Smooth muscle cell (in vitro differentiated cells): ENCODE data around the gene BCAR3. TPM values are rescaled to one million over a fixed set of nuclear protein-coding genes. Genes with fewer than 3 reads are reported as not detected.

ENCODE experiments used
- DNase-seq: peaks from one replicate; lab custom pipeline; 2025; ENCODE audit not compliant: unreplicated experiment; lab: John Stamatoyannopoulos, UW
- H2AFZ ChIP-seq: fragments of 200-600 bp; sonication (generic); 2 replicates; pipeline ENCODE4 v1.6.0; 2016; ENCODE audit warnings: antibody characterized with exemption, low read depth, mild to moderate bottlenecking
- H3F3A ChIP-seq: fragments of 200-600 bp; sonication (generic); 2 replicates; pipeline ENCODE4 v1.6.0; 2017; ENCODE audit warnings: antibody characterized with exemption, low read depth
- H3K27ac ChIP-seq: fragments of 200-600 bp; sonication (generic); 2 replicates; pipeline ENCODE4 v1.5.1; 2016; ENCODE audit warnings: low read depth, mild to moderate bottlenecking
- H3K27me3 ChIP-seq: fragments of 200-600 bp; sonication (generic); 2 replicates; pipeline ENCODE4 v1.6.1; 2016; ENCODE audit warnings: low read depth, mild to moderate bottlenecking
- H3K36me3 ChIP-seq: fragments of 200-600 bp; sonication (generic); 2 replicates; pipeline ENCODE4 v1.5.1; 2016; ENCODE audit warnings: low read depth
- H3K4me1 ChIP-seq: fragments of 200-600 bp; sonication (generic); 2 replicates; pipeline ENCODE4 v1.5.1; 2016; ENCODE audit warnings: low read depth
- H3K4me2 ChIP-seq: fragments of 200-600 bp; sonication (generic); 2 replicates; pipeline ENCODE4 v1.6.0; 2016; ENCODE audit warnings: mild to moderate bottlenecking
- H3K4me3 ChIP-seq: fragments of 200-600 bp; sonication (generic); 2 replicates; pipeline ENCODE4 v1.5.1; 2016; ENCODE audit warnings: mild to moderate bottlenecking
- H3K79me2 ChIP-seq: fragments of 200-600 bp; sonication (generic); 2 replicates; pipeline ENCODE4 v1.6.0; 2016; ENCODE audit warnings: low read depth, mild to moderate bottlenecking
- H3K9ac ChIP-seq: fragments of 200-600 bp; sonication (generic); 2 replicates; pipeline ENCODE4 v1.6.0; 2016; ENCODE audit warnings: low read depth
- H3K9me3 ChIP-seq: fragments of 200-600 bp; sonication (generic); replicated peaks from 2 replicates; pipeline ENCODE4 v1.5.1; 2016; ENCODE audit warnings: low read depth
- H4K20me1 ChIP-seq: fragments of 200-600 bp; sonication (generic); 2 replicates; pipeline ENCODE4 v1.6.0; 2016; ENCODE audit warnings: low read depth
- WGBS: methylation state at CpG from one replicate; pipeline ENCODE4 v1.1.7; 2016; ENCODE audit warnings: low lambda C conversion rate; 5-methylcytosine and 5-hydroxymethylcytosine counted together
- polyA plus RNA-seq: library from polyadenylated mRNA; unstranded; fragments of >200 nt; fragmentation: Nextera tagmentation; extraction: Ambion mirVana; gene quantifications from 2 replicates; pipeline ENCODE4 v1.2.1, GENCODE V29; 2016
- total RNA-seq: library from RNA; depleted of rRNA; stranded (reverse); fragments of >200 nt; gene quantifications from 2 replicates; pipeline ENCODE4 v1.2.3, GENCODE V29; 2014
- TF ChIP-seq, protein P1 (sequence below): fragments of 200-600 bp; sonication (generic); IDR thresholded peaks from 2 replicates; pipeline ENCODE4 v1.5.1; 2017; ENCODE audit warnings: borderline replicate concordance, mild to moderate bottlenecking, antibody characterized with exemption; ENCODE audit not compliant: insufficient read depth, poor library complexity, severe bottlenecking

BCAR3 gene
- total and polyA plus RNA-seq, 2 experiments from 2014 or later: 21.4 to 24.9 TPM

DNA sequence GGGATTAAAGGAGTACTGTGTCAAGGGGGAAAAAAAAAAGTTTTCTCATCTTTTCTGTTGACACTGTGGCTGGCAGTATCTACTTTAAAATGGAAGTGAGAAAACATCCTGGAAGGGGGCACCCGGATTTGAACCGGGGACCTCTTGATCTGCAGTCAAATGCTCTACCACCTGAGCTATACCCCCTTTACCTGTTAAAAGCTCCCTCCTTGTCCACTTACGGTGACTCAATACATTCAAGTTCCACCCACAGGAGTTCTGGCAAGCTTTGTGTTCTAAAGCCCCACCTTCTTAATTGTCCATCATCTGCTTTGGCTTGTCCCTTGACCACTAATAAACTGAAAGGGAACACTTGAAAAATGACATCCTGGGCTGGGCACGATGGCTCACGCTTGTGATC lies 165.5 kb downstream of the BCAR3 start:
- Histone ChIP-seq H3F3A (no peaks in the 10 kb centered on the region), H3K4me1 (no peaks in the 10 kb centered on the region), H4K20me1 (peaks cover 46% of the 10 kb centered on the region), H2AFZ (no peak overlapping the region), H3K79me2 (peaks cover 12% of the 10 kb centered on the region), H3K27me3 (no peaks in the 10 kb centered on the region), H3K27ac (no peak overlapping the region), H3K9me3 (no peaks in the 10 kb centered on the region), H3K4me2 (no peak overlapping the region), H3K36me3 (no peaks in the 10 kb centered on the region), H3K4me3 (no peak overlapping the region), H3K9ac (no peak overlapping the region)
- TF ChIP-seq, protein P1, sequence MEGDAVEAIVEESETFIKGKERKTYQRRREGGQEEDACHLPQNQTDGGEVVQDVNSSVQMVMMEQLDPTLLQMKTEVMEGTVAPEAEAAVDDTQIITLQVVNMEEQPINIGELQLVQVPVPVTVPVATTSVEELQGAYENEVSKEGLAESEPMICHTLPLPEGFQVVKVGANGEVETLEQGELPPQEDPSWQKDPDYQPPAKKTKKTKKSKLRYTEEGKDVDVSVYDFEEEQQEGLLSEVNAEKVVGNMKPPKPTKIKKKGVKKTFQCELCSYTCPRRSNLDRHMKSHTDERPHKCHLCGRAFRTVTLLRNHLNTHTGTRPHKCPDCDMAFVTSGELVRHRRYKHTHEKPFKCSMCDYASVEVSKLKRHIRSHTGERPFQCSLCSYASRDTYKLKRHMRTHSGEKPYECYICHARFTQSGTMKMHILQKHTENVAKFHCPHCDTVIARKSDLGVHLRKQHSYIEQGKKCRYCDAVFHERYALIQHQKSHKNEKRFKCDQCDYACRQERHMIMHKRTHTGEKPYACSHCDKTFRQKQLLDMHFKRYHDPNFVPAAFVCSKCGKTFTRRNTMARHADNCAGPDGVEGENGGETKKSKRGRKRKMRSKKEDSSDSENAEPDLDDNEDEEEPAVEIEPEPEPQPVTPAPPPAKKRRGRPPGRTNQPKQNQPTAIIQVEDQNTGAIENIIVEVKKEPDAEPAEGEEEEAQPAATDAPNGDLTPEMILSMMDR: no peak
- WGBS: 88% methylated on average over 5 of the region's 5 CpGs
- no peak for DNase-seq

Other genes starting within 250 kb of the BCAR3 start
- 60.4 and 77.9 TPM in 2 replicates for gene FNBP1L, start 233.7 kb downstream of the BCAR3 start, total RNA-seq
- gene FNBP1L, start 233.7 kb downstream of the BCAR3 start, polyA plus RNA-seq: 18.7 and 32.8 TPM in 2 replicates
- 42.7 and 51.0 TPM in 2 replicates for gene DNTTIP2, start 197.4 kb upstream of the BCAR3 start, total RNA-seq
- gene DNTTIP2, start 197.4 kb upstream of the BCAR3 start, polyA plus RNA-seq: 37.9 and 44.9 TPM in 2 replicates
- gene GCLM, start 227.6 kb upstream of the BCAR3 start, total RNA-seq: 9.7 and 14.7 TPM in 2 replicates
- gene GCLM, start 227.6 kb upstream of the BCAR3 start, polyA plus RNA-seq: 15.9 and 19.7 TPM in 2 replicates